ENCODE data around the gene FNDC3B. TPM values are rescaled to one million over a fixed set of nuclear protein-coding genes. Genes with fewer than 3 reads are reported as not detected.

The FNDC3B gene
- total RNA-seq, 1 experiment from 2014 or later, result 173 TPM

- ATAC-seq (no peak), DNase-seq (ENCODE audit: low read depth, low spot score) (no peak)
- no peak for TF ChIP-seq SIN3A (IDR thresholded peaks at IDR 0.05; ENCODE audit: borderline replicate concordance, insufficient read depth, low read depth, low read length)
- no peak for TF ChIP-seq REST (IDR thresholded peaks at IDR 0.05; ENCODE audit: insufficient read depth in 1 of 2, low read depth in 2 of 2, low read length in 1 of 2)
- TF ChIP-seq CTCF (IDR thresholded peaks at IDR 0.05), result no peak
- TF ChIP-seq TCF7L2 (IDR thresholded peaks at IDR 0.05; ENCODE audit: low read depth, low read length), result no peak
- TF ChIP-seq POLR2AphosphoS5 (IDR thresholded peaks at IDR 0.05; ENCODE audit: low read depth, low read length), result no peak
- Histone ChIP-seq H3K27ac (ENCODE audit: low read length) (no peak overlapping the region), H3K27me3 (ENCODE audit: control insufficient read depth, insufficient read depth, low read length) (no peaks in the 10 kb centered on the region), H3K4me3 (ENCODE audit: low read depth in 2 of 2, low read length in 2 of 2) (no peak overlapping the region), H3K4me1 (ENCODE audit: control insufficient read depth, insufficient read depth, low read length) (no peaks in the 10 kb centered on the region), H3K36me3 (ENCODE audit: control insufficient read depth, insufficient read depth, low read length) (peaks cover 4% of the 10 kb centered on the region), H3K9me3 (ENCODE audit: control insufficient read depth, insufficient read depth, low read depth, low read length) (no peaks in the 10 kb centered on the region)
- ChIA-PET POLR2A (no interaction called here), CTCF (no interaction called here)
- no TSS peak for BruUV-seq (replicated peaks)
- in situ Hi-C loops (cut with HindIII; ENCODE audit: low pct_unique_long_range_greater_than_20kb, low sequenced_read_pairs) (no loop called here), intact Hi-C loops (cut with micrococcal nuclease; ENCODE audit: unreplicated experiment) (loop anchor here (10.0 kb wide), 2 partner anchors 73 to 263 kb away; no protein-coding TSS in a partner anchor)
Measured at GRCh38 chr3:172402090-172402489, 362.7 kb downstream of the FNDC3B start.

- CTCF ChIA-PET, result no interaction called here
- BruUV-seq (replicated peaks), result no TSS peak
- Histone ChIP-seq H3K27me3 (ENCODE audit: control insufficient read depth, insufficient read depth, low read length) (no peaks in the 10 kb centered on the region), H3K4me1 (ENCODE audit: control insufficient read depth, insufficient read depth, low read length) (no peaks in the 10 kb centered on the region), H3K36me3 (ENCODE audit: control insufficient read depth, insufficient read depth, low read length) (peaks cover 4% of the 10 kb centered on the region), H3K9me3 (ENCODE audit: control insufficient read depth, insufficient read depth, low read depth, low read length) (no peaks in the 10 kb centered on the region), H3K27ac (ENCODE audit: low read length) (no peak overlapping the region), H3K4me3 (ENCODE audit: low read depth in 2 of 2, low read length in 2 of 2) (no peak overlapping the region)
- in situ Hi-C loops (cut with HindIII; ENCODE audit: low pct_unique_long_range_greater_than_20kb, low sequenced_read_pairs) (no loop called here), intact Hi-C loops (cut with micrococcal nuclease; ENCODE audit: unreplicated experiment) (loop anchor here (10.0 kb wide), 2 partner anchors 72 to 262 kb away; no protein-coding TSS in a partner anchor)
- no peak for DNase-seq (ENCODE audit: low read depth, low spot score)
- TF ChIP-seq SIN3A (IDR thresholded peaks at IDR 0.05; ENCODE audit: borderline replicate concordance, insufficient read depth, low read depth, low read length) (no peak), POLR2AphosphoS5 (IDR thresholded peaks at IDR 0.05; ENCODE audit: low read depth, low read length) (peak; percentile 38; the same call in 1 of the 2 replicates)
- POLR2A ChIA-PET, result no interaction called here
- ATAC-seq, result no peak
Measured at GRCh38 chr3:172402892-172403643, 363.7 kb downstream of the FNDC3B start.
